HS-27A (cell line): ENCODE measurements around the gene BBS9.
A peak's percentile ranks its signal among the peaks of the same experiment; 100 is the strongest.

Source experiments
- DNase-seq: peaks from one replicate; pipeline ENCODE4 v3.0.0-alpha.2; 2012; ENCODE audit warnings: low read depth, missing footprints

Gene BBS9

GRCh38 chr7:33550979-33551378 lies 421.6 kb downstream of the BBS9 start:
- no peak for DNase-seq

- DNase-seq, result no peak
Observed at GRCh38 chr7:33554046-33554445, 424.7 kb downstream of the BBS9 start.

- no peak for DNase-seq
Observed at GRCh38 chr7:33554576-33554975, 425.2 kb downstream of the BBS9 start.

- no peak for DNase-seq
Observed at GRCh38 chr7:33556472-33556871, 427.1 kb downstream of the BBS9 start.

- DNase-seq, result no peak
Observed at GRCh38 chr7:33558549-33559323, 429.4 kb downstream of the BBS9 start.

GRCh38 chr7:33559324-33559710 lies 430.0 kb downstream of the BBS9 start:
- DNase-seq, result no peak

GRCh38 chr7:33562996-33563395 lies 433.6 kb downstream of the BBS9 start:
- no peak for DNase-seq

GRCh38 chr7:33563651-33564050 lies 434.3 kb downstream of the BBS9 start:
- DNase-seq, result no peak

GRCh38 chr7:33578166-33578565 lies 448.8 kb downstream of the BBS9 start:
- no peak for DNase-seq

GRCh38 chr7:33578881-33579672 lies 449.7 kb downstream of the BBS9 start:
- DNase-seq, result no peak

GRCh38 chr7:33579673-33579960 lies 450.3 kb downstream of the BBS9 start:
- no peak for DNase-seq

GRCh38 chr7:33581236-33581635 lies 451.9 kb downstream of the BBS9 start:
- no peak for DNase-seq

- no peak for DNase-seq
Observed at GRCh38 chr7:33582104-33582503, 452.7 kb downstream of the BBS9 start.

GRCh38 chr7:33582533-33582932 lies 453.2 kb downstream of the BBS9 start:
- DNase-seq, result no peak

GRCh38 chr7:33589911-33590310 lies 460.5 kb downstream of the BBS9 start:
- DNase-seq, result no peak

- peak; percentile 20 for DNase-seq
Observed at GRCh38 chr7:33590916-33591315, 461.6 kb downstream of the BBS9 start.

GRCh38 chr7:33591490-33591889 lies 462.1 kb downstream of the BBS9 start:
- no peak for DNase-seq

GRCh38 chr7:33592718-33593117 lies 463.4 kb downstream of the BBS9 start:
- DNase-seq, result no peak

- DNase-seq, result no peak
Observed at GRCh38 chr7:33593611-33594010, 464.2 kb downstream of the BBS9 start.

- no peak for DNase-seq
Observed at GRCh38 chr7:33596686-33597085, 467.3 kb downstream of the BBS9 start.

- DNase-seq, result no peak
Observed at GRCh38 chr7:33597181-33597580, 467.8 kb downstream of the BBS9 start.

GRCh38 chr7:33601101-33601500 lies 471.7 kb downstream of the BBS9 start:
- DNase-seq, result no peak

- no peak for DNase-seq
Observed at GRCh38 chr7:33601884-33602283, 472.5 kb downstream of the BBS9 start.

GRCh38 chr7:33604056-33604455 lies 474.7 kb downstream of the BBS9 start:
- DNase-seq, result no peak
